H9 (cell line): ENCODE results near the gene PHAF1. TPM values are rescaled to one million over a fixed set of nuclear protein-coding genes. Genes with fewer than 3 reads are reported as not detected.

ENCODE experiments used
- DNase-seq: peaks from one replicate; pipeline ENCODE4 v3.0.0-alpha.2; 2017
- H2AFZ ChIP-seq: one replicate; pipeline ENCODE4 v1.6.1; 2013; ENCODE audit warnings: mild to moderate bottlenecking, low read length, control low read depth, moderate library complexity
- H2AK5ac ChIP-seq: 2 replicates; pipeline ENCODE4 v1.6.1; 2013; ENCODE audit warnings: low read length, control low read depth, mixed read lengths; ENCODE audit not compliant: insufficient read length
- H2BK120ac ChIP-seq: one replicate; pipeline ENCODE4 v1.6.1; 2013; ENCODE audit warnings: low read depth, mild to moderate bottlenecking, low read length, control low read depth, inconsistent platforms; ENCODE audit not compliant: poor library complexity, severe bottlenecking
- H2BK12ac ChIP-seq: 2 replicates; pipeline ENCODE4 v1.6.1; 2013; ENCODE audit warnings: low read length, control low read depth, mixed read lengths, low read depth; ENCODE audit not compliant: insufficient read length
- H2BK15ac ChIP-seq: 2 replicates; pipeline ENCODE4 v1.6.1; 2013; ENCODE audit warnings: low read depth, low read length, control low read depth
- H2BK20ac ChIP-seq: one replicate; pipeline ENCODE4 v1.6.1; 2013; ENCODE audit warnings: low read depth, mild to moderate bottlenecking, low read length, control low read depth, inconsistent platforms; ENCODE audit not compliant: poor library complexity, severe bottlenecking
- H2BK5ac ChIP-seq: 2 replicates; pipeline ENCODE4 v1.6.1; 2013; ENCODE audit warnings: low read length, control low read depth, mixed read lengths; ENCODE audit not compliant: insufficient read length
- H3K14ac ChIP-seq: 2 replicates; pipeline ENCODE4 v1.6.1; 2013; ENCODE audit warnings: low read length, control low read depth; ENCODE audit not compliant: insufficient read depth
- H3K18ac ChIP-seq: 2 replicates; pipeline ENCODE4 v1.6.1; 2013; ENCODE audit warnings: low read depth, mild to moderate bottlenecking, mixed read lengths, low read length, control low read depth; ENCODE audit not compliant: insufficient read length
- H3K23ac ChIP-seq: 2 replicates; pipeline ENCODE4 v1.6.1; 2013; ENCODE audit warnings: low read length, control low read depth, mixed read lengths, low read depth; ENCODE audit not compliant: insufficient read length
- H3K23me2 ChIP-seq: 2 replicates; pipeline ENCODE4 v1.6.1; 2013; ENCODE audit warnings: low read depth, mild to moderate bottlenecking, mixed read lengths, low read length, control low read depth; ENCODE audit not compliant: insufficient read length, poor library complexity, severe bottlenecking
- H3K27ac ChIP-seq: 2 replicates; pipeline ENCODE4 v1.5.1; 2013; ENCODE audit warnings: low read length, control low read depth, mixed read lengths, low read depth; ENCODE audit not compliant: insufficient read length
- H3K27me3 ChIP-seq: 2 replicates; pipeline ENCODE4 v1.6.1; 2013; ENCODE audit warnings: low read length, control low read depth, inconsistent platforms; ENCODE audit not compliant: insufficient read depth
- H3K4ac ChIP-seq: 2 replicates; pipeline ENCODE4 v1.6.1; 2013; ENCODE audit warnings: low read depth, mild to moderate bottlenecking, control low read depth, inconsistent platforms, low read length, moderate library complexity
- H3K4me1 ChIP-seq: 2 replicates; pipeline ENCODE4 v1.6.1; 2013; ENCODE audit warnings: low read length, control low read depth, inconsistent platforms; ENCODE audit not compliant: insufficient read depth
- H3K4me2 ChIP-seq: 2 replicates; pipeline ENCODE4 v1.6.1; 2013; ENCODE audit warnings: low read length, control low read depth, mixed read lengths; ENCODE audit not compliant: insufficient read length, insufficient read depth
- H3K56ac ChIP-seq: 2 replicates; pipeline ENCODE4 v1.6.1; 2013; ENCODE audit warnings: low read depth, mild to moderate bottlenecking, mixed read lengths, low read length, control low read depth; ENCODE audit not compliant: insufficient read length
- H3K79me1 ChIP-seq: 2 replicates; pipeline ENCODE4 v1.6.1; 2013; ENCODE audit warnings: low read depth, mild to moderate bottlenecking, moderate library complexity, low read length, control low read depth, inconsistent platforms; ENCODE audit not compliant: insufficient read depth, poor library complexity, severe bottlenecking
- H3K79me2 ChIP-seq: 2 replicates; pipeline ENCODE4 v1.6.1; 2013; ENCODE audit warnings: low read length, control low read depth, inconsistent platforms; ENCODE audit not compliant: insufficient read depth
- H3K9ac ChIP-seq: 2 replicates; pipeline ENCODE4 v1.6.1; 2013; ENCODE audit warnings: low read length, control low read depth, mixed read lengths; ENCODE audit not compliant: insufficient read length; ENCODE audit errors: extremely low read depth
- H3K9me3 ChIP-seq: one replicate; pipeline ENCODE4 v1.6.1; 2013; ENCODE audit warnings: low read depth, low read length, inconsistent platforms; ENCODE audit not compliant: control insufficient read depth
- H3T11ph ChIP-seq: one replicate; pipeline ENCODE4 v1.6.1; 2013; ENCODE audit warnings: mild to moderate bottlenecking, low read length, control low read depth, inconsistent platforms
- H4K20me1 ChIP-seq: one replicate; pipeline ENCODE4 v1.6.1; 2013; ENCODE audit not compliant: control insufficient read depth, insufficient read length, insufficient read depth
- H4K5ac ChIP-seq: 2 replicates; pipeline ENCODE4 v1.6.1; 2013; ENCODE audit warnings: low read depth, mild to moderate bottlenecking, mixed read lengths, low read length, control low read depth; ENCODE audit not compliant: insufficient read length
- H4K8ac ChIP-seq: replicated peaks from 2 replicates; pipeline ENCODE4 v1.6.1; 2013; ENCODE audit warnings: low read length, control low read depth, mixed read lengths, low read depth; ENCODE audit not compliant: insufficient read length
- H4K91ac ChIP-seq: 2 replicates; pipeline ENCODE4 v1.6.1; 2013; ENCODE audit warnings: low read depth, mild to moderate bottlenecking, moderate library complexity, mixed read lengths, low read length, control low read depth; ENCODE audit not compliant: insufficient read length
- H3K27ac Mint-ChIP-seq, 3 experiments: 2 replicates in 2 of 3; 3 replicates in 1 of 3; pipeline ENCODE4 v1.8.0; 2020 to 2021; ENCODE audit warnings: mixed read lengths in 3 of 3, mild to moderate bottlenecking in 1 of 3, moderate library complexity in 1 of 3
- H3K27me3 Mint-ChIP-seq: 2 replicates; pipeline ENCODE4 v1.8.0; 2021; ENCODE audit warnings: low read depth, mild to moderate bottlenecking, moderate library complexity, mixed read lengths
- H3K36me3 Mint-ChIP-seq, 3 experiments: 2 replicates in 2 of 3; 3 replicates in 1 of 3; pipeline ENCODE4 v1.8.0; 2020 to 2021; ENCODE audit warnings: low read depth in 3 of 3, mixed read lengths in 3 of 3; ENCODE audit not compliant: insufficient read depth in 1 of 3
- H3K4me1 Mint-ChIP-seq, 2 experiments: 2 replicates each; pipeline ENCODE4 v1.8.0; 2020; ENCODE audit warnings: mixed read lengths in 2 of 2
- H3K4me3 Mint-ChIP-seq, 2 experiments: 2 replicates in 1 of 2; 3 replicates in 1 of 2; pipeline ENCODE4 v1.8.0; 2020 to 2021; ENCODE audit warnings: mild to moderate bottlenecking in 2 of 2, mixed read lengths in 2 of 2, moderate library complexity in 1 of 2
- H3K9me3 Mint-ChIP-seq, 2 experiments: 2 replicates in 1 of 2; 3 replicates in 1 of 2; pipeline ENCODE4 v1.8.0; 2020; ENCODE audit warnings: mild to moderate bottlenecking in 2 of 2, mixed read lengths in 2 of 2, moderate library complexity in 1 of 2
- CTCF ChIP-seq: fragments of 200-600 bp; sonication (generic); conservative IDR thresholded peaks from 3 replicates; pipeline ENCODE4 v1.8.0; 2021; ENCODE audit warnings: antibody characterized with exemption, mild to moderate bottlenecking
- WGBS: extraction: QIAGEN DNeasy Blood & Tissue Kit; methylation state at CpG from one replicate; pipeline ENCODE4 v1.1.7; 2013; ENCODE audit warnings: missing lambda C conversion rate, low lambda C conversion rate, mixed read lengths; ENCODE audit not compliant: insufficient read length; ENCODE audit errors: extremely low coverage; 5-methylcytosine and 5-hydroxymethylcytosine counted together
- total RNA-seq: library from RNA; stranded (reverse); gene quantifications from 2 replicates; pipeline ENCODE4 v1.2.1, GENCODE V29; 2021

PHAF1 gene
- total RNA-seq, 1 experiment from 2014 or later, result 18.8 TPM

GRCh38 chr16:67129422-67129821 is 19.7 kb downstream of the PHAF1 start:
- H2BK12ac ChIP-seq, result no peak overlapping the region
- H3K27me3 ChIP-seq, result no peaks in the 10 kb centered on the region
- H3K79me1 ChIP-seq, result no peaks in the 10 kb centered on the region
- no peak overlapping the region for H4K5ac ChIP-seq
- no peaks in the 10 kb centered on the region for H3K4me1 ChIP-seq
- no peak overlapping the region for H3K4ac ChIP-seq
- no peak overlapping the region for H3K9ac ChIP-seq
- no peak overlapping the region for H2BK20ac ChIP-seq
- H3K36me3 Mint-ChIP-seq, result peaks cover 9 to 45% (median 30%) of the 10 kb centered on the region in 3 experiments; a peak in 6 of 7 replicates
- no peak overlapping the region for H2AFZ ChIP-seq
- no CpG with 5 or more reads among the region's 3 CpGs for WGBS
- no peak overlapping the region for H2BK15ac ChIP-seq
- no peak overlapping the region for H3K23ac ChIP-seq
- H4K8ac ChIP-seq, result no peak overlapping the region
- no peak overlapping the region for H3K18ac ChIP-seq
- no peak overlapping the region for H3K14ac ChIP-seq
- H3K9me3 Mint-ChIP-seq, result no peaks in the 10 kb centered on the region
- no peaks in the 10 kb centered on the region for H4K20me1 ChIP-seq
- H3K9me3 ChIP-seq, result no peaks in the 10 kb centered on the region
- H3K4me1 Mint-ChIP-seq, result no peaks in the 10 kb centered on the region
- H3T11ph ChIP-seq, result no peak overlapping the region
- no peak overlapping the region for H3K27ac ChIP-seq
- H2BK5ac ChIP-seq, result no peak overlapping the region
- H4K91ac ChIP-seq, result no peak overlapping the region
- H3K4me2 ChIP-seq, result no peak overlapping the region
- DNase-seq, result no peak
- H3K4me3 Mint-ChIP-seq, result no peak overlapping the region
- no peak for TF ChIP-seq CTCF
- no peak overlapping the region for H2AK5ac ChIP-seq
- H3K23me2 ChIP-seq, result no peaks in the 10 kb centered on the region
- H3K79me2 ChIP-seq, result no peaks in the 10 kb centered on the region
- no peak overlapping the region for H3K56ac ChIP-seq
- no peak overlapping the region for H2BK120ac ChIP-seq
- H3K27me3 Mint-ChIP-seq, result no peaks in the 10 kb centered on the region
- H3K27ac Mint-ChIP-seq, result no peak overlapping the region
